SU-DHL-6 (cell line): Measurements from ENCODE around the gene RARRES1.

Source experiments
- H2AFZ ChIP-seq: fragments of 200-600 bp; sonication (generic); 2 replicates; pipeline ENCODE4 v1.6.1; 2014; ENCODE audit warnings: low read depth, mild to moderate bottlenecking, moderate library complexity, mixed read lengths, antibody characterized with exemption, low read length; ENCODE audit not compliant: severe bottlenecking
- H3F3A ChIP-seq: fragments of 200-600 bp; shearing (Covaris generic); 2 replicates; pipeline ENCODE4 v1.6.0; 2016; ENCODE audit warnings: antibody characterized with exemption, mild to moderate bottlenecking; ENCODE audit not compliant: insufficient read depth
- H3K27ac ChIP-seq: fragments of 200-600 bp; sonication (generic); 2 replicates; pipeline ENCODE4 v1.5.1; 2016; ENCODE audit warnings: low read depth, mild to moderate bottlenecking, low read length, moderate library complexity, mixed read lengths
- H3K27me3 ChIP-seq: fragments of 200-600 bp; sonication (generic), shearing (Covaris generic); 2 replicates; pipeline ENCODE4 v1.6.0; 2014; ENCODE audit warnings: mild to moderate bottlenecking, low read length
- H3K36me3 ChIP-seq: fragments of 200-600 bp; sonication (generic); 2 replicates; pipeline ENCODE4 v1.6.1; 2014; ENCODE audit warnings: mild to moderate bottlenecking, low read length, mixed read lengths
- H3K4me2 ChIP-seq: fragments of 300-600, 200-600 bp; shearing (Covaris generic), sonication (generic); 2 replicates; pipeline ENCODE4 v1.6.0; 2014; ENCODE audit warnings: low read length, low read depth, mild to moderate bottlenecking; ENCODE audit not compliant: poor library complexity, severe bottlenecking
- H3K4me3 ChIP-seq: fragments of 200-600 bp; sonication (generic); 2 replicates; pipeline ENCODE4 v1.5.1; 2014; ENCODE audit warnings: antibody characterized with exemption, low read length, mild to moderate bottlenecking, mixed read lengths; ENCODE audit not compliant: insufficient read depth, poor library complexity, severe bottlenecking
- H3K79me2 ChIP-seq: fragments of 200-600 bp; sonication (generic); 2 replicates; pipeline ENCODE4 v1.6.1; 2014; ENCODE audit warnings: mild to moderate bottlenecking, low read length, moderate library complexity; ENCODE audit not compliant: insufficient read depth
- H3K9ac ChIP-seq: fragments of 200-600 bp; sonication (generic); 2 replicates; pipeline ENCODE4 v1.7.0; 2014; ENCODE audit warnings: mild to moderate bottlenecking, low read length
- H3K9me2 ChIP-seq: fragments of 200-600 bp; sonication (generic); replicated peaks from 2 replicates; pipeline ENCODE4 v1.6.1; 2014; ENCODE audit warnings: low read length; ENCODE audit not compliant: insufficient read depth
- H3K9me3 ChIP-seq: fragments of 200-600 bp; sonication (generic); 2 replicates; pipeline ENCODE4 v1.6.1; 2014; ENCODE audit warnings: low read length, mixed read lengths; ENCODE audit not compliant: insufficient read depth
- H4K20me1 ChIP-seq: fragments of 200-600 bp; sonication (generic); 2 replicates; pipeline ENCODE4 v1.6.1; 2014; ENCODE audit warnings: low read depth, mild to moderate bottlenecking, antibody characterized with exemption, low read length, moderate library complexity, mixed read lengths
- EZH2phosphoT487 ChIP-seq: fragments of 200-600 bp; sonication (generic), shearing (Covaris generic); conservative IDR thresholded peaks from 2 replicates; pipeline ENCODE4 v1.6.1; 2018; ENCODE audit warnings: mild to moderate bottlenecking, antibody characterized with exemption, low read length, moderate library complexity, mixed read lengths
- TF ChIP-seq, protein P1 (sequence below): fragments of 200-600 bp; sonication (generic); IDR thresholded peaks from one replicate; pipeline ENCODE4 v1.5.1; 2017; ENCODE audit warnings: antibody characterized with exemption, mild to moderate bottlenecking, low read length, moderate library complexity; ENCODE audit not compliant: insufficient read depth, poor library complexity, severe bottlenecking

RARRES1 gene

DNA sequence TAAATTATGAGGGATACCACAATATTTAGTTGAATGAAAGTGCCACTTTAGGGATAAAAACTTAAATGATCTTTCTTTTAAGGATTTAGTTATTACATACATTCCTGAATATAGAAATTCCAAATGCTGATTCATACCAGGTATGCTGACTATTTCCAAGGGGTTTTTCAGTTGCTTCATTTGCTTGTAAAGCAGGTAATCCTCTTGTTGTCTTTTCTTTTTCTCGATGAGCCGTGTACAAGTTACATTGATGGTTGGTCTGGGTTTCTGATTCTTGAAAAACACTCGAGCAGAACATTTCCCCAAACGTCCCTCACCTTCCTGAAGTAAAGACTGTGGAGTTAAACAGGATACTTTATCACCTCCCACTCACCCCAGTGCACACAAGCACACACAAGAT lies 21.7 kb downstream of the RARRES1 start:
- H3K9me2 ChIP-seq, result no peaks in the 10 kb centered on the region
- H3K36me3 ChIP-seq, result 0 out of 2 replicates have a peak, but pooled peaks cover 3% of the 10 kb centered on the region
- no peak overlapping the region for H3K9ac ChIP-seq
- no peaks in the 10 kb centered on the region for H3K27me3 ChIP-seq
- H4K20me1 ChIP-seq, result no peaks in the 10 kb centered on the region
- no peaks in the 10 kb centered on the region for H3K9me3 ChIP-seq
- TF ChIP-seq EZH2phosphoT487, result no peak
- TF ChIP-seq, protein P1, sequence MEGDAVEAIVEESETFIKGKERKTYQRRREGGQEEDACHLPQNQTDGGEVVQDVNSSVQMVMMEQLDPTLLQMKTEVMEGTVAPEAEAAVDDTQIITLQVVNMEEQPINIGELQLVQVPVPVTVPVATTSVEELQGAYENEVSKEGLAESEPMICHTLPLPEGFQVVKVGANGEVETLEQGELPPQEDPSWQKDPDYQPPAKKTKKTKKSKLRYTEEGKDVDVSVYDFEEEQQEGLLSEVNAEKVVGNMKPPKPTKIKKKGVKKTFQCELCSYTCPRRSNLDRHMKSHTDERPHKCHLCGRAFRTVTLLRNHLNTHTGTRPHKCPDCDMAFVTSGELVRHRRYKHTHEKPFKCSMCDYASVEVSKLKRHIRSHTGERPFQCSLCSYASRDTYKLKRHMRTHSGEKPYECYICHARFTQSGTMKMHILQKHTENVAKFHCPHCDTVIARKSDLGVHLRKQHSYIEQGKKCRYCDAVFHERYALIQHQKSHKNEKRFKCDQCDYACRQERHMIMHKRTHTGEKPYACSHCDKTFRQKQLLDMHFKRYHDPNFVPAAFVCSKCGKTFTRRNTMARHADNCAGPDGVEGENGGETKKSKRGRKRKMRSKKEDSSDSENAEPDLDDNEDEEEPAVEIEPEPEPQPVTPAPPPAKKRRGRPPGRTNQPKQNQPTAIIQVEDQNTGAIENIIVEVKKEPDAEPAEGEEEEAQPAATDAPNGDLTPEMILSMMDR, result no peak
- H3F3A ChIP-seq, result no peaks in the 10 kb centered on the region
- no peaks in the 10 kb centered on the region for H3K79me2 ChIP-seq
- no peak overlapping the region for H3K4me3 ChIP-seq
- H3K27ac ChIP-seq, result no peak overlapping the region
- H3K4me2 ChIP-seq, result no peak overlapping the region
- H2AFZ ChIP-seq, result no peak overlapping the region

DNA sequence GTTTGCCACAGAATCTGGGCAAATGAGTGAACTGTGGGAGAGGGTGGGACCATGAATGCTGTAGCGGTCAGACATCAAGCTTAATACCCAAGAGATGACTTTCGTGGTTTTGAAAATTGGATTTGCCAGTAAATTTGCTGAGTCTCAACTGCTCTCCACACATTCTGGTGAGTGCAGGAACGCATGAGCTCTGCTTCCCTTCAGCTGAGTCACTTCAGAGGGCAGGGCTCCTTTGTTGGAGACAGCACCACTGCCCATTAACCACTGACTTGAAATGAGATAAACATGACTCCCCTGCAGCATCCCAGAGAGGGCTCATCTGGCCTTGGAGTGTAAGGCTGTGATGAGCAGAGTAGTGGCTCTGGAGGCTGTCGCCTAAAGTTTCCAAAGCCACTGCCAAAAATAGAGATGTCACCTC lies 22.6 kb downstream of the RARRES1 start:
- H3K4me3 ChIP-seq, result no peak overlapping the region
- no peak overlapping the region for H2AFZ ChIP-seq
- H3K36me3 ChIP-seq, result 0 out of 2 replicates have a peak, but pooled peaks cover 3% of the 10 kb centered on the region
- no peak overlapping the region for H3K9ac ChIP-seq
- no peaks in the 10 kb centered on the region for H4K20me1 ChIP-seq
- H3K27ac ChIP-seq, result no peak overlapping the region
- TF ChIP-seq EZH2phosphoT487, result no peak
- TF ChIP-seq, protein P1, result no peak
- H3K4me2 ChIP-seq, result no peak overlapping the region
- no peaks in the 10 kb centered on the region for H3K27me3 ChIP-seq
- H3F3A ChIP-seq, result no peaks in the 10 kb centered on the region
- H3K79me2 ChIP-seq, result no peaks in the 10 kb centered on the region
- no peaks in the 10 kb centered on the region for H3K9me2 ChIP-seq
- H3K9me3 ChIP-seq, result no peaks in the 10 kb centered on the region

DNA sequence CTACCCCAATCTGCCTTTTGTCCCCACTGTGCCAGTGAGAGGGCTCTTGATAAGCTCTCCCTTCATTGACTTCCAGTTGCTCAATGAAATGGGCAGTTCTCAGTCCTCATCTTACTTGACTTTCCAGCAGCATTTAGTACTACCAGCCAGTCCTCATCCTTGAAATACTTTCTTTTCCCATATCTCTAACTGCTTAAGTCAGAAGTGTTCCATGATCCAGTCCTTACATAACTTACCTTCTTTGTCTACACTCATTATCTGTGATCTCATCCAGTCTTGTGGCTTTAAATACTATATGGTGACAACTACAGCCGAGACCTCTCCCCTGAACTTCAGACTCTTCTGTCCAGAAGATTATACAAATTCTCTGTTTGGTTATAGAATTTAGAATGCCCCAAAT lies 28.7 kb downstream of the RARRES1 start:
- no peak overlapping the region for H2AFZ ChIP-seq
- H3K27me3 ChIP-seq, result no peaks in the 10 kb centered on the region
- H3K9ac ChIP-seq, result no peak overlapping the region
- H4K20me1 ChIP-seq, result no peaks in the 10 kb centered on the region
- H3K27ac ChIP-seq, result no peak overlapping the region
- H3K4me3 ChIP-seq, result no peak overlapping the region
- no peaks in the 10 kb centered on the region for H3K9me3 ChIP-seq
- no peaks in the 10 kb centered on the region for H3K9me2 ChIP-seq
- peaks cover 3% of the 10 kb centered on the region; the same call in 1 of the 2 replicates for H3K36me3 ChIP-seq
- no peak overlapping the region for H3K4me2 ChIP-seq
- no peak for TF ChIP-seq EZH2phosphoT487
- TF ChIP-seq, protein P1, result no peak
- no peaks in the 10 kb centered on the region for H3K79me2 ChIP-seq
- H3F3A ChIP-seq, result no peaks in the 10 kb centered on the region
